Suppressor macrophage (primary cell): ENCODE measurements around the gene UNKL.

Experiments
- DNase-seq, 4 experiments: peaks; one replicate each; pipeline ENCODE4 v3.0.0-alpha.2; 2020 to 2022

The UNKL gene

GRCh38 chr16:1431497-1432270 is 17.2 kb upstream of the UNKL start:
- no peak for DNase-seq

GRCh38 chr16:1430759-1431496 is 16.4 kb upstream of the UNKL start, which contains the start of gene PERCC1:
TSS of gene PERCC1 (plus strand) at chr16:1431078. CDS start at chr16:1432594, 1,516 bp downstream.
- DNase-seq, result no peak

- no peak for DNase-seq
Measured at GRCh38 chr16:1430214-1430758, 15.8 kb upstream of the UNKL start.

- DNase-seq, result no peak
Measured at GRCh38 chr16:1429631-1430030, 15.1 kb upstream of the UNKL start.

GRCh38 chr16:1429012-1429411 is 14.5 kb upstream of the UNKL start:
- no peak for DNase-seq

- peak; percentile 56 to 81 (median 70) for DNase-seq
Measured at GRCh38 chr16:1428511-1428910, 14.0 kb upstream of the UNKL start.

GRCh38 chr16:1427473-1428461 is 13.3 kb upstream of the UNKL start:
- DNase-seq, result no peak

- no peak for DNase-seq
Measured at GRCh38 chr16:1426734-1427471, 12.4 kb upstream of the UNKL start.

GRCh38 chr16:1425616-1426370 is 11.3 kb upstream of the UNKL start:
- peak in 1 of 4 experiments; percentile 1 for DNase-seq

- peak in 1 of 4 experiments; percentile 1 for DNase-seq
Measured at GRCh38 chr16:1424028-1424427, 9.5 kb upstream of the UNKL start.

GRCh38 chr16:1422076-1422475 is 7.6 kb upstream of the UNKL start:
- DNase-seq, result peak in 1 of 4 experiments; percentile 1

GRCh38 chr16:1420111-1420539 is 5.6 kb upstream of the UNKL start:
- DNase-seq, result peak in 2 of 4 experiments; percentile 5 to 22

- DNase-seq, result no peak
Measured at GRCh38 chr16:1416521-1416941, 2.0 kb upstream of the UNKL start.

- DNase-seq, result peak; percentile 56 to 86 (median 70)
Measured at GRCh38 chr16:1413684-1414531, 596 bp downstream of the UNKL start.

- no peak for DNase-seq
Measured at GRCh38 chr16:1412847-1413246, 1.7 kb downstream of the UNKL start.

- DNase-seq, result peak; percentile 91 to 97 (median 95)
Measured at GRCh38 chr16:1408171-1408837, 6.2 kb downstream of the UNKL start.

GRCh38 chr16:1407753-1408152 is 6.8 kb downstream of the UNKL start:
- no peak for DNase-seq

- no peak for DNase-seq
Measured at GRCh38 chr16:1403733-1404132, 10.8 kb downstream of the UNKL start.

- no peak for DNase-seq
Measured at GRCh38 chr16:1403036-1403435, 11.5 kb downstream of the UNKL start.
